Fibroblast of the aortic adventitia (primary cell): ENCODE measurements around the gene APBB1. TPM values are rescaled to one million over a fixed set of nuclear protein-coding genes. Genes with fewer than 3 reads are reported as not detected.
A peak's percentile ranks its signal among the peaks of the same experiment; 100 is the strongest.

Source experiments
- DNase-seq: peaks from one replicate; pipeline ENCODE4 v3.0.0-alpha.2; 2010; ENCODE audit warnings: low read depth
- H3K4me3 ChIP-seq: 2 replicates; pipeline ENCODE4 v1.5.1; 2011; ENCODE audit warnings: low read depth, mild to moderate bottlenecking, control low read depth, low read length, moderate library complexity
- total RNA-seq: library from RNA; depleted of rRNA; stranded (reverse); fragments of >200 nt; gene quantifications from 2 replicates; pipeline ENCODE4 v1.2.3, GENCODE V29; 2012; ENCODE audit warnings: low replicate concordance
- TF ChIP-seq, protein P1 (sequence below): IDR thresholded peaks from 2 replicates; pipeline ENCODE4 v1.5.1; 2011; ENCODE audit warnings: mild to moderate bottlenecking, low read length, control low read depth, inconsistent platforms; ENCODE audit not compliant: insufficient read depth

The APBB1 gene
- total RNA-seq, 1 donor, result 41.8 TPM

GRCh38 chr11:6371825-6372224 is 47.1 kb downstream of the APBB1 start:
- TF ChIP-seq, protein P1, sequence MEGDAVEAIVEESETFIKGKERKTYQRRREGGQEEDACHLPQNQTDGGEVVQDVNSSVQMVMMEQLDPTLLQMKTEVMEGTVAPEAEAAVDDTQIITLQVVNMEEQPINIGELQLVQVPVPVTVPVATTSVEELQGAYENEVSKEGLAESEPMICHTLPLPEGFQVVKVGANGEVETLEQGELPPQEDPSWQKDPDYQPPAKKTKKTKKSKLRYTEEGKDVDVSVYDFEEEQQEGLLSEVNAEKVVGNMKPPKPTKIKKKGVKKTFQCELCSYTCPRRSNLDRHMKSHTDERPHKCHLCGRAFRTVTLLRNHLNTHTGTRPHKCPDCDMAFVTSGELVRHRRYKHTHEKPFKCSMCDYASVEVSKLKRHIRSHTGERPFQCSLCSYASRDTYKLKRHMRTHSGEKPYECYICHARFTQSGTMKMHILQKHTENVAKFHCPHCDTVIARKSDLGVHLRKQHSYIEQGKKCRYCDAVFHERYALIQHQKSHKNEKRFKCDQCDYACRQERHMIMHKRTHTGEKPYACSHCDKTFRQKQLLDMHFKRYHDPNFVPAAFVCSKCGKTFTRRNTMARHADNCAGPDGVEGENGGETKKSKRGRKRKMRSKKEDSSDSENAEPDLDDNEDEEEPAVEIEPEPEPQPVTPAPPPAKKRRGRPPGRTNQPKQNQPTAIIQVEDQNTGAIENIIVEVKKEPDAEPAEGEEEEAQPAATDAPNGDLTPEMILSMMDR, result no peak
- no peak for DNase-seq
- no peak overlapping the region for H3K4me3 ChIP-seq

DNA sequence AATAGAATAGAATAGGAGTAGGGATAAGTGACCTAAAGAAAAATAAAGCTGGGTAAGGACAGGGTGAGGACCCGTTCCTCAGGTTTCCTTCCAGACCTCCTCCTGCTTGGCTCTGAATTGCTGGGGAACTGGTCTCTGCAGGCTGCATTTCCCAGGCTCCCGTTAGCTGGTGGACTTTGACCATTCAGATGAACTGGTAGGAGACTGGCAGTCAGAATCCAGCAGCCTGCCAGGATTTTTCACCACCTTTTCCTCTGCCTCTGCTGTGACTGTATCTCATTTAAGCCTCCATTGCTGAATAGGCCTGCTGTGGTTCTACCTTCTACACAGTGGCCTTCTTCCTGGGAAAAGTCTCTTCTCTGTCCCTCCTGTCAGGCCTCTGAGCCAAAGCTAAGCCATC is 53.2 kb downstream of the APBB1 start:
- H3K4me3 ChIP-seq, result no peak overlapping the region
- DNase-seq, result no peak
- TF ChIP-seq, protein P1, result no peak

- TF ChIP-seq, protein P1, result peak; percentile 98
- peak; percentile 85 for DNase-seq
- no peak overlapping the region for H3K4me3 ChIP-seq
Observed at GRCh38 chr11:6362873-6363678, 55.8 kb downstream of the APBB1 start.

DNA sequence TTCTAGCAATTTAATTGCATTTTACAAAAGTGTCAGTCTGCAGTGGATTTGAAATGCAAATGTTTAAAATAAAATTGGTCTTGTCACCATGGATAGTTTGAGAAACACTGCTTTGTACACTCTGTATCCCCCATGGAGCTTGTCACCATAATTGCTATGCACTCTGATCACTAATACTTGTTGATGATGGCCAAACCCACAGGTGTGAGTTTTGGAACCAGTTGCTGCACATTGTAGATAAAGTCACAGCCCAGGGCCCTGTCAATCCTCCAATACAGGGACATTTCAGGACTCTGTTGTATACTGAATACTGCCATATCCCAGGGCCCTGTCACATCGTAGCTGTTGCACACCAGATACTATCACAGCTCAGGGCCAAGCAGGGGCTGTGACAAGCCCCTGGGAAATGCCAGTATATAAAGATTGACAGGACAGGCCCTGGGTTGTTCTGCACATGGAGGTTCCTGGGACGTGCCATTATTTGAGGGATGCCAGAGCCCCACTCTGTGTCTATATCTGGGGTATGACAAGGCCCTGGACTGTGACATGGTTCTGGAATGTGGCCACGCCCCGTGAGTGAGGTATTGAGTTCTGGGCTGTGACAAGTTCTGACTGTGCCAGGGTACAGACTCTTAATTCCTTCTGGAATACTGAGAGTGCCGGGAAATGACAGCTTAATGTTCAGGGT is 56.6 kb downstream of the APBB1 start:
- DNase-seq, result no peak
- no peak overlapping the region for H3K4me3 ChIP-seq
- TF ChIP-seq, protein P1, result no peak

GRCh38 chr11:6360183-6360582 is 58.7 kb downstream of the APBB1 start:
- H3K4me3 ChIP-seq, result no peak overlapping the region
- TF ChIP-seq, protein P1, result no peak
- DNase-seq, result no peak

GRCh38 chr11:6357222-6357621 is 61.7 kb downstream of the APBB1 start:
- DNase-seq, result peak; percentile 95
- no peak overlapping the region for H3K4me3 ChIP-seq
- TF ChIP-seq, protein P1, result no peak
